Stromal cell of bone marrow (primary cell): ENCODE data around the gene CCDC34.
A peak's percentile ranks its signal among the peaks of the same experiment; 100 is the strongest.
"Not testable (repeated sequence)": the region's sequence is repeated elsewhere in the genome, so short reads cannot be mapped to it uniquely, and the experiment has no call there.

ENCODE experiments used
- DNase-seq: peaks from one replicate; pipeline ENCODE4 v3.0.0-alpha.2; 2012; ENCODE audit warnings: low read depth

The CCDC34 gene

GRCh38 chr11:27361649-27362431 lies 1.2 kb downstream of the CCDC34 start:
- DNase-seq = no peak

GRCh38 chr11:27358296-27358695 lies 4.7 kb downstream of the CCDC34 start:
- peak; percentile 34 for DNase-seq

GRCh38 chr11:27357250-27357649 lies 5.8 kb downstream of the CCDC34 start:
- DNase-seq = no peak

GRCh38 chr11:27356624-27357222 lies 6.3 kb downstream of the CCDC34 start:
- no peak for DNase-seq

GRCh38 chr11:27355575-27356104 lies 7.4 kb downstream of the CCDC34 start:
- DNase-seq = no peak

GRCh38 chr11:27354359-27354965 lies 8.6 kb downstream of the CCDC34 start:
- no peak for DNase-seq

GRCh38 chr11:27353593-27354358 lies 9.2 kb downstream of the CCDC34 start:
- peak; percentile 34 for DNase-seq

GRCh38 chr11:27352781-27353180 lies 10.2 kb downstream of the CCDC34 start:
- no peak for DNase-seq

- peak; percentile 56 for DNase-seq
Observed at GRCh38 chr11:27350511-27350910, 12.5 kb downstream of the CCDC34 start.

- no peak for DNase-seq
Observed at GRCh38 chr11:27349919-27350318, 13.1 kb downstream of the CCDC34 start.

GRCh38 chr11:27348340-27348873 lies 14.6 kb downstream of the CCDC34 start:
- no peak for DNase-seq

GRCh38 chr11:27347359-27348339 lies 15.4 kb downstream of the CCDC34 start:
- no peak for DNase-seq

GRCh38 chr11:27339941-27340340 lies 23.1 kb downstream of the CCDC34 start:
- no peak for DNase-seq

GRCh38 chr11:27334764-27335163 lies 28.3 kb downstream of the CCDC34 start:
- DNase-seq = not testable (repeated sequence)

- no peak for DNase-seq
Observed at GRCh38 chr11:27331981-27332380, 31.0 kb downstream of the CCDC34 start.

- no peak for DNase-seq
Observed at GRCh38 chr11:27330633-27331270, 32.3 kb downstream of the CCDC34 start.

- DNase-seq = no peak
Observed at GRCh38 chr11:27329867-27330632, 33.0 kb downstream of the CCDC34 start.

GRCh38 chr11:27328614-27329013 lies 34.4 kb downstream of the CCDC34 start:
- DNase-seq = no peak

- DNase-seq = not testable (repeated sequence)
Observed at GRCh38 chr11:27327064-27327463, 36.0 kb downstream of the CCDC34 start.
